ENCODE measurements around the gene RELL1. TPM values are rescaled to one million over a fixed set of nuclear protein-coding genes. Genes with fewer than 3 reads are reported as not detected.

Gene RELL1
- total RNA-seq, 2 experiments from 2014 or later = 13.8 to 15.3 TPM

GRCh38 chr4:37591349-37591748 is 94.8 kb downstream of the RELL1 start:
- ChIA-PET CTCF (interaction anchor here (1.1 to 1.9 kb wide), 2 partner anchors 11 to 24 kb away, joined by 3 to 11 read pairs; no protein-coding TSS in a partner anchor), POLR2A (interaction anchor here (0.7 kb wide), 1 partner anchor 45 kb away, joined by 3 read pairs; no protein-coding TSS in a partner anchor)
- Mint-ChIP-seq H3K9me3 (no peaks in the 10 kb centered on the region), H3K27me3 (no peaks in the 10 kb centered on the region), H3K27ac (no peak overlapping the region), H3K4me1 (ENCODE audit: low read depth) (no peaks in the 10 kb centered on the region), H3K4me3 (no peak overlapping the region), H3K36me3 (ENCODE audit: low read depth) (peaks cover 4% of the 10 kb centered on the region)
- intact Hi-C loops (cut with micrococcal nuclease) = no loop called here
- ATAC-seq = no peak
- no peak for TF ChIP-seq CTCF (IDR thresholded peaks at IDR 0.05)
- no peak for DNase-seq

- no peak for TF ChIP-seq CTCF (IDR thresholded peaks at IDR 0.05)
- H3K27me3 Mint-ChIP-seq = peaks cover 2% of the 10 kb centered on the region
- no peaks in the 10 kb centered on the region for H3K9me3 Mint-ChIP-seq
- no peaks in the 10 kb centered on the region for H3K4me1 Mint-ChIP-seq (ENCODE audit: low read depth)
- intact Hi-C loops (cut with micrococcal nuclease) = no loop called here
- peaks cover 4% of the 10 kb centered on the region for H3K36me3 Mint-ChIP-seq (ENCODE audit: low read depth)
- POLR2A ChIA-PET = no interaction called here
- H3K27ac Mint-ChIP-seq = no peak overlapping the region
- DNase-seq (no peak), ATAC-seq (no peak)
- no peak overlapping the region for H3K4me3 Mint-ChIP-seq
- CTCF ChIA-PET = interaction anchor here (1.9 kb wide), 1 partner anchor 12 kb away, joined by 11 read pairs; no protein-coding TSS in a partner anchor
Observed at GRCh38 chr4:37590016-37590415, 96.2 kb downstream of the RELL1 start.

GRCh38 chr4:37588150-37588549 is 98.0 kb downstream of the RELL1 start:
- H3K4me1 Mint-ChIP-seq (ENCODE audit: low read depth) = no peaks in the 10 kb centered on the region
- H3K27ac Mint-ChIP-seq = no peak overlapping the region
- CTCF ChIA-PET = no interaction called here
- ATAC-seq (no peak), DNase-seq (no peak)
- peaks cover 14% of the 10 kb centered on the region for H3K27me3 Mint-ChIP-seq
- no peak overlapping the region for H3K4me3 Mint-ChIP-seq
- no peak for TF ChIP-seq CTCF (IDR thresholded peaks at IDR 0.05)
- peaks cover 4% of the 10 kb centered on the region for H3K36me3 Mint-ChIP-seq (ENCODE audit: low read depth)
- intact Hi-C loops (cut with micrococcal nuclease) = no loop called here
- POLR2A ChIA-PET = no interaction called here
- H3K9me3 Mint-ChIP-seq = no peaks in the 10 kb centered on the region

- DNase-seq = no peak
- H3K27ac Mint-ChIP-seq = no peak overlapping the region
- H3K4me1 Mint-ChIP-seq (ENCODE audit: low read depth) = no peaks in the 10 kb centered on the region
- ATAC-seq = no peak
- ChIA-PET POLR2A (no interaction called here), CTCF (no interaction called here)
- no peaks in the 10 kb centered on the region for H3K9me3 Mint-ChIP-seq
- intact Hi-C loops (cut with micrococcal nuclease) = no loop called here
- H3K27me3 Mint-ChIP-seq = peaks cover 14% of the 10 kb centered on the region
- no peak overlapping the region for H3K4me3 Mint-ChIP-seq
- H3K36me3 Mint-ChIP-seq (ENCODE audit: low read depth) = peaks cover 4% of the 10 kb centered on the region
- TF ChIP-seq CTCF (IDR thresholded peaks at IDR 0.05) = no peak
Observed at GRCh38 chr4:37586194-37586593, 100.0 kb downstream of the RELL1 start.

GRCh38 chr4:37584493-37585060 is 101.6 kb downstream of the RELL1 start:
- H3K4me3 Mint-ChIP-seq = no peak overlapping the region
- H3K9me3 Mint-ChIP-seq = peaks cover 7% of the 10 kb centered on the region
- CTCF ChIA-PET = no interaction called here
- peaks cover 14% of the 10 kb centered on the region for H3K27me3 Mint-ChIP-seq
- no peaks in the 10 kb centered on the region for H3K36me3 Mint-ChIP-seq (ENCODE audit: low read depth)
- H3K4me1 Mint-ChIP-seq (ENCODE audit: low read depth) = no peaks in the 10 kb centered on the region
- H3K27ac Mint-ChIP-seq = no peak overlapping the region
- TF ChIP-seq CTCF (IDR thresholded peaks at IDR 0.05) = no peak
- DNase-seq (no peak), ATAC-seq (no peak)
- intact Hi-C loops (cut with micrococcal nuclease) = no loop called here
- POLR2A ChIA-PET = no interaction called here
